Hepatocyte (in vitro differentiated cells): ENCODE results near the gene C2CD4C. TPM values are rescaled to one million over a fixed set of nuclear protein-coding genes. Genes with fewer than 3 reads are reported as not detected.

Source experiments
- DNase-seq: peaks from one replicate; pipeline ENCODE4 v3.0.0-alpha.2; 2016; ENCODE audit warnings: low spot score
- H2AFZ ChIP-seq: fragments of 200-600 bp; sonication (generic); 2 replicates; pipeline ENCODE4 v1.6.0; 2016; ENCODE audit warnings: antibody characterized with exemption, mild to moderate bottlenecking
- H3K27ac ChIP-seq: fragments of 200-600 bp; sonication (generic); 2 replicates; pipeline ENCODE4 v1.5.1; 2016; ENCODE audit warnings: mild to moderate bottlenecking
- H3K27me3 ChIP-seq: fragments of 200-600 bp; sonication (generic); 2 replicates; pipeline ENCODE4 v1.6.1; 2016
- H3K36me3 ChIP-seq: fragments of 200-600 bp; sonication (generic); replicated peaks from 2 replicates; pipeline ENCODE4 v1.5.1; 2016; ENCODE audit warnings: low read depth; ENCODE audit not compliant: insufficient read depth
- H3K4me1 ChIP-seq: fragments of 200-600 bp; sonication (generic); 2 replicates; pipeline ENCODE4 v1.5.1; 2016; ENCODE audit warnings: mild to moderate bottlenecking, moderate library complexity; ENCODE audit not compliant: insufficient read depth
- H3K4me2 ChIP-seq: fragments of 200-600 bp; sonication (generic); 2 replicates; pipeline ENCODE4 v1.6.0; 2016
- H3K4me3 ChIP-seq: fragments of 200-600 bp; sonication (generic); 2 replicates; pipeline ENCODE4 v1.5.1; 2016; ENCODE audit warnings: mild to moderate bottlenecking
- H3K79me2 ChIP-seq: fragments of 200-600 bp; sonication (generic); 2 replicates; pipeline ENCODE4 v1.6.0; 2017; ENCODE audit warnings: mild to moderate bottlenecking
- H3K9me2 ChIP-seq: fragments of 200-600 bp; sonication (generic); replicated peaks from 2 replicates; pipeline ENCODE4 v1.6.0; 2017; ENCODE audit warnings: mild to moderate bottlenecking; ENCODE audit not compliant: insufficient read depth
- H3K9me3 ChIP-seq: fragments of 200-600 bp; sonication (generic); 2 replicates; pipeline ENCODE4 v1.5.1; 2016; ENCODE audit warnings: low read depth, mild to moderate bottlenecking
- H4K20me1 ChIP-seq: fragments of 200-600 bp; sonication (generic); 2 replicates; pipeline ENCODE4 v1.6.0; 2016; ENCODE audit warnings: mild to moderate bottlenecking; ENCODE audit not compliant: insufficient read depth, poor library complexity, severe bottlenecking
- EZH2 ChIP-seq: fragments of 200-600 bp; sonication (generic); IDR thresholded peaks from 2 replicates; pipeline ENCODE4 v1.6.1; 2016; ENCODE audit warnings: antibody characterized with exemption, mild to moderate bottlenecking, borderline replicate concordance
- EZH2phosphoT487 ChIP-seq: fragments of 200-600 bp; sonication (generic); IDR thresholded peaks from one replicate; pipeline ENCODE4 v1.6.1; 2018; ENCODE audit warnings: antibody characterized with exemption, mild to moderate bottlenecking, low read depth, moderate library complexity; ENCODE audit not compliant: unreplicated experiment, severe bottlenecking
- WGBS: methylation state at CpG from one replicate; pipeline ENCODE4 v1.1.6; 2016; ENCODE audit warnings: low lambda C conversion rate; ENCODE audit errors: missing lambda C conversion rate; 5-methylcytosine and 5-hydroxymethylcytosine counted together
- polyA plus RNA-seq: library from polyadenylated mRNA; unstranded; fragments of >200 nt; fragmentation: Nextera tagmentation; extraction: Ambion mirVana; gene quantifications from 2 replicates; pipeline ENCODE4 v1.2.1, GENCODE V29; 2016
- total RNA-seq: library from RNA; depleted of rRNA; stranded (reverse); fragments of >200 nt; gene quantifications from 2 replicates; pipeline ENCODE4 v1.2.3, GENCODE V29; 2014
- TF ChIP-seq, protein P1 (sequence below): fragments of 200-600 bp; sonication (generic); IDR thresholded peaks from 2 replicates; pipeline ENCODE4 v1.5.1; 2016; ENCODE audit warnings: antibody characterized with exemption, mild to moderate bottlenecking; ENCODE audit not compliant: poor library complexity

C2CD4C gene, protein sequence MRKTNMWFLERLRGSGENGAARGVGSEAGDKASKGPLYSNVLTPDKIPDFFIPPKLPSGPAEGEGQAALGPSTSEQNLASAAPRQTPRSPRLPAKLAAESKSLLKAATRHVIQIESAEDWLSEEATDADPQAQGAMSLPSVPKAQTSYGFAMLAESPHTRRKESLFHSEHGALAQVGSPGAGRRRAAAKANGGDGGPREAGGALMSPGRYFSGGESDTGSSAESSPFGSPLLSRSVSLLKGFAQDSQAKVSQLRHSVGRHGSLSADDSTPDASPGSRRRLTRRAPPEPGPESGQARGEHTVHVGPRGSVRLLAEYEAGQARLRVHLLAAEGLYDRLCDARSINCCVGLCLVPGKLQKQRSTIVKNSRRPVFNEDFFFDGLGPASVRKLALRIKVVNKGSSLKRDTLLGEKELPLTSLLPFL
- total RNA-seq (1.9 and 3.4 TPM in 2 replicates), polyA plus RNA-seq (2.7 and 4.6 TPM in 2 replicates)

DNA sequence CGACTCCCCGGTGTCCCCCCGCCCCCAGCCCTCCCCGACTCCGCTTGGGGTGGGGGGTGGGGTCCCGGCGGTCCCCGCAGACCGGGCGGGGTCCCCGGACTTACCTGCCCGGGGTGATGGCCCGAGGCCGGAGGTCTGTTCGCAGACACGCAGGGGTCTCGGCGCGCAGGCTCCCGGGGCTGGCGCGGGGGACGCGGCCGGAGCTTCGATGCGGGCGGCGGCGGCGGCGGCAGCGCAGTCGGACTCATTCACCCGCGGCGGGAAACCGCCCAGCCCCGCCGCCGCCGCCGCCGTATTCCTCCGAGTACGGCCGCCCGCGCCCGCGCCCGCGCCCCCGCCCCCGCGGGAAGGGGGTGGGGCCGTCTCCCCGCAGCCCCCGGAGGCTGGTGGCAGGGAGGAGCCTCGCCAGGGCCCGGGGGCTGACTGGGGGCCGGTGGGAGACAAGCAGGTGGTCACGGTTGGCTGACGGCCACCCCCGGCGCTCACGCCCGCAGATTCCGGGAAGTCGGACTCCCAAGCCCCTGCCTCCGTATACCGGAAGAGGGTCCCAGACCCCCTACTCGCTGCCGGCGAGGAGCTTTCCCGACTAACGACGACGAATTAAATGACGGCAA, at the start of gene C2CD4C:
C2CD4C (minus strand) TSS at position 246 of the 614 bp plus-strand sequence. CDS start 786 bp downstream, outside the sequence.
- WGBS, result under 1% methylated on average over 18 of the region's 80 CpGs
- Histone ChIP-seq H3K4me1 (peaks cover 7% of the 10 kb centered on the region), H3K4me3 (peak within 1 kb of the TSS; percentile 58)

DNA sequence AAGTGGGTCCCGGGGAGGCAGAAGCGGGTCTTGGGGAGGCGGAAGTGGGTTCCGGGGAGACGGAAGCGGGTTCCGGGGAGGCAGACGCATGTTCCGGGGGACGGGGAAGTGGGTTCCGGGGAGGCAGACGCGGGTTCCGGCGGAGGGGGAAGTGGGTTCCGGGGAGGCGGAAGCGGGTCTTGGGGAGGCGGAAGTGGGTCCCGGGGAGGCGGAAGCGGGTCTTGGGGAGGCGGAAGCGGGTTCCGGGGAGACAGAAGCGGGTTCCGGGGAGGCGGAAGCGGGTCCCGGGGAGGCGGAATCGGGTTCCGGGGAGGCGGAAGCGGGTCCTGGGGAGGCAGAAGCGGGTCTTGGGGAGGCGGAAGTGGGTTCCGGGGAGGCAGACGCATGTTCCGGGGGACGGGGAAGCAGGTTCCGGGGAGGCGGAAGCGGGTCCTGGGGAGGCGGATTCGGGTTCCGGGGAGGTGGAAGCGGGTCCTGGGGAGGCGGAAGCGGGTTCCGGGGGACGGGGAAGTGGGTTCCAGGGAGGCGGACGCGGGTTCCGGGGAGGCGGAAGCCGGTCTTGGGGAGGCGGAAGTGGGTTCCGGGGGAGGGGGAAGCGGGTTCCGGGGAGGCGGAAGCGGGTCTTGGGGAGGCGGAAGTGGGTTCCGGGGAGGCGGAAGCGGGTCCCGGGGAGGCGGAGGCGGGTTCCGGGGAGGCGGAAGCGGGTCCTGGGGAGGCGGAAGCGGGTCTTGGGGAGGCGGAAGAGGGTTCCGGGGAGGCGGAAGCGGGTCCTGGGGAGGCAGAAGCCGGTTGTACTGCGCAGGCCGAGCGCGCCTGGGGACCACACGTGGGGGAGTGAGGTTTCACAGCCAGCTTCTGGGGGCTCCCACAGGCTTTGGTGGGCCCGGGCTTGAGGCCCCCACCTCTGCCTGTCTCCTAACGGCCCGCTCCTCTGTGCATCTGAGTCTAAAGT, 49.4 kb upstream of the C2CD4C start:
- peaks cover 3% of the 10 kb centered on the region for H4K20me1 ChIP-seq
- WGBS, result no CpG with 5 or more reads among the region's 89 CpGs
- no peaks in the 10 kb centered on the region for H3K9me3 ChIP-seq
- H3K27ac ChIP-seq, result no peak overlapping the region
- H3K4me2 ChIP-seq, result peak overlapping the region; percentile 75
- TF ChIP-seq EZH2phosphoT487 (no peak), EZH2 (no peak)
- TF ChIP-seq, protein P1, sequence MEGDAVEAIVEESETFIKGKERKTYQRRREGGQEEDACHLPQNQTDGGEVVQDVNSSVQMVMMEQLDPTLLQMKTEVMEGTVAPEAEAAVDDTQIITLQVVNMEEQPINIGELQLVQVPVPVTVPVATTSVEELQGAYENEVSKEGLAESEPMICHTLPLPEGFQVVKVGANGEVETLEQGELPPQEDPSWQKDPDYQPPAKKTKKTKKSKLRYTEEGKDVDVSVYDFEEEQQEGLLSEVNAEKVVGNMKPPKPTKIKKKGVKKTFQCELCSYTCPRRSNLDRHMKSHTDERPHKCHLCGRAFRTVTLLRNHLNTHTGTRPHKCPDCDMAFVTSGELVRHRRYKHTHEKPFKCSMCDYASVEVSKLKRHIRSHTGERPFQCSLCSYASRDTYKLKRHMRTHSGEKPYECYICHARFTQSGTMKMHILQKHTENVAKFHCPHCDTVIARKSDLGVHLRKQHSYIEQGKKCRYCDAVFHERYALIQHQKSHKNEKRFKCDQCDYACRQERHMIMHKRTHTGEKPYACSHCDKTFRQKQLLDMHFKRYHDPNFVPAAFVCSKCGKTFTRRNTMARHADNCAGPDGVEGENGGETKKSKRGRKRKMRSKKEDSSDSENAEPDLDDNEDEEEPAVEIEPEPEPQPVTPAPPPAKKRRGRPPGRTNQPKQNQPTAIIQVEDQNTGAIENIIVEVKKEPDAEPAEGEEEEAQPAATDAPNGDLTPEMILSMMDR, result no peak
- H3K36me3 ChIP-seq, result no peaks in the 10 kb centered on the region
- no peaks in the 10 kb centered on the region for H3K27me3 ChIP-seq
- DNase-seq, result no peak
- no peak overlapping the region for H3K4me3 ChIP-seq
- peaks cover 10% of the 10 kb centered on the region for H3K4me1 ChIP-seq
- H3K9me2 ChIP-seq, result no peaks in the 10 kb centered on the region
- peaks cover 43% of the 10 kb centered on the region for H3K79me2 ChIP-seq
- no peak overlapping the region for H2AFZ ChIP-seq

More for the DNA sequence above, at the start of gene C2CD4C:
- Histone ChIP-seq H3K36me3 (no peaks in the 10 kb centered on the region), H3K27ac (no peak within 1 kb of the TSS), H3K4me2 (peak within 1 kb of the TSS; percentile 100), H4K20me1 (no peaks in the 10 kb centered on the region), H2AFZ (no peak within 1 kb of the TSS), H3K9me2 (no peaks in the 10 kb centered on the region), H3K9me3 (no peaks in the 10 kb centered on the region), H3K79me2 (no peaks in the 10 kb centered on the region), H3K27me3 (peaks cover 12% of the 10 kb centered on the region)
- TF ChIP-seq EZH2 (no peak), EZH2phosphoT487 (no peak)
- TF ChIP-seq, protein P1, result no peak
- peak; percentile 58 for DNase-seq

DNA sequence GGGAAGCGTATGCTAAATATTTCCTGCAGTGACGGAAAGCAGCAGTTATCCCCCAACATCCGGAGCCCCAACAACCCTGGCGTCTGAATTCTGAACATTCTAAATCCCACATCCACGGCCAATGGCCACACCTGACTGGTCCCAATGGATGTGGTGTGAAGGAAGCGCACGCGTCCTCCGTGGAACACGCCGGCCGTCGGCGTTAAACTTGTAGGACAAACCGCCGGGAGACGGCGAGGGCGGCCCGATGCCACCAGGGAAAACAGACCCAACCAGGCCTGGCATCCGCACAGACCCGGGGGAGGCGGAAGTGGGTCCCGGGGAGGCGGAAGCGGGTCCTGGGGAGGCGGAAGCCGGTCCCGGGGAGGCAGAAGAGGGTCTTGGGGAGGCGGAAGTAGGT, 48.7 kb upstream of the C2CD4C start:
- 97% methylated on average over 27 of the region's 30 CpGs for WGBS

More for the DNA sequence above, 48.7 kb upstream of the C2CD4C start:
- Histone ChIP-seq H3K4me2 (no peak overlapping the region), H3K79me2 (peaks cover 43% of the 10 kb centered on the region), H4K20me1 (peaks cover 3% of the 10 kb centered on the region), H3K27me3 (no peaks in the 10 kb centered on the region), H2AFZ (no peak overlapping the region), H3K4me1 (peaks cover 10% of the 10 kb centered on the region), H3K9me3 (no peaks in the 10 kb centered on the region), H3K4me3 (no peak overlapping the region), H3K27ac (no peak overlapping the region), H3K36me3 (no peaks in the 10 kb centered on the region), H3K9me2 (no peaks in the 10 kb centered on the region)
- no peak for DNase-seq
- TF ChIP-seq, protein P1, result no peak
